Endometrial microvascular endothelial cells (primary cell): Measurements from ENCODE around the gene AEBP2. TPM values are rescaled to one million over a fixed set of nuclear protein-coding genes. Genes with fewer than 3 reads are reported as not detected.

Source experiments
- in situ Hi-C: cut with HindIII; loops from 2 replicates; pipeline ENCODE4 v1.10.0; 2017; ENCODE audit warnings: low sequenced_read_pairs, low pct_unique_long_range_greater_than_20kb; ENCODE audit errors: inconsistent ontology term
- total RNA-seq: library from RNA; depleted of rRNA; stranded (reverse); fragments of >200 nt; gene quantifications from one replicate; pipeline ENCODE4 v1.2.3, GENCODE V29; 2015; ENCODE audit errors: inconsistent ontology term

The AEBP2 gene
- total RNA-seq, 1 donor from 2014 or later, result 14.1 TPM

DNA sequence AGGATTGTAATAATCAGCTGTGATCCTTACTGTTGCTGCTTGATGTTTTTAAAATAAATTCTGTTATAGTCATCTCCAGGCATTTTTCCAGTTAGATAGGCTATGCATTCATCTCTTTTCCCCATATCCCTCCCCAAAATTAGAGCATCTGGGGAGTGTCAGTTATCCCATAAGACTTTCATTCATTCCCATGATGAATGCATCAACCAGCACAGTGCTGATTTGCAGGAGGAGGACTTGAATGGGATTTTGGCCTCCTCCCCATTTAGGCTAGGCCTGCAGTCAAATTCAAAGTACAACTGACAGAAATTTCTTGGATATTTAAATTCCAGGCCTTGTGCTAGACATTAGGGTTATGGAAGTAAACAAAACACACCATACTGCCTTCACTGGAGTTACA is 99.8 kb downstream of the AEBP2 start:
- in situ Hi-C loops, result no loop called here

DNA sequence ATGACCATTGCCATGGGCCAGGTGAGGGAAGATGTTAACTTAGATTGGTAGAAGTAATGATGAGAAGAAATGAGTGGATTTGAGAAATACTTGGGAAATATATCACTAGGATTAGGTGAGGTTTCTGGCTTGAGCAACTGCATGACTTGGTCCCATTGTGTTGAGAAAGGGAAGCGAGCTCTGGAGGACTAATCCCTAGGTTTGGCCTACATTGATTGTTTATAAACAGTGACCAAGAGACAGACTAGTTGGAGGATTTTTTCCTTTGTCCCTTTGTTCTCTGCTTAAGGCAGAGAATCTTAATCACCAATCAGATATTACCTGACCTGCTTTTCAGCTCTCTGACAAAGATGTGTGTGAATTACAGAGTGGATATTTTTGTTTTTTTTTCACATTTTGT is 100.5 kb downstream of the AEBP2 start:
- in situ Hi-C loops, result no loop called here

DNA sequence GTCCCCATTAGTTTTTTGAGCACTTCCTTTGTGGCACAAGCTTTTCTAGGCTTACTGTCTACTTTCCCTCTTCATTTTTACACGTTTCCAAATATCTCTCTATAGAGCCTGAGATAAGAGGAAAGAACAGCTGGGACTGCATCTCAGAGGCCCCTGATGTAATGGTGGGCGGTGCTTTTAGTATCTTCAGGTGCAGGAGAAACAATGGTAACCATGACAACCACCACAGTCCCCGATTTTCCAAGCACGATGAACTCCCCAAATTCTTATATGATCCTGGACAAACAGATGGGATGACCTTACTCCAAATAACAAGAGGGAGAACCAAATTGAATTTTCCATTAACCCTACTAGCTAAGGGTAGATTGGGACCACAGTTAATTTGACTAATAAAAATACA is 103.3 kb downstream of the AEBP2 start:
- in situ Hi-C loops, result no loop called here

DNA sequence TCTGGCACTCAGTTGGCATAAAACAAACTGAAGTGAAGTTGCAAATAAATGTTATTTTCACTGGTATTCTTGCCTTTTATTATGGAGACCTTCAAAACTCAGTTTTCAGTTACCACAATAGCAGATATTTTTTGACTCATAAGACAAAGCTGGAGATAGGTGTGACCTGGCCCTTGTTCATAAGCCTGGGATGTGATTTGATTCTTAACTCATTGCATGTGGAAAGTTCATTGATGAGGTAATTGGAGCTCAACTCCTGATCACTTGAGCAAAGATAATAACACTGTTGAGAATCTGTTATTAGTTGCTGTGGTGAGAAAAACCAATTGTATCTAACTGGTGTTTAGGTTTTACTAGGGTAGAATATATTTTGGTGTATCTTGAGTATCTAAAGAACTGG is 105.1 kb downstream of the AEBP2 start:
- in situ Hi-C loops, result no loop called here

DNA sequence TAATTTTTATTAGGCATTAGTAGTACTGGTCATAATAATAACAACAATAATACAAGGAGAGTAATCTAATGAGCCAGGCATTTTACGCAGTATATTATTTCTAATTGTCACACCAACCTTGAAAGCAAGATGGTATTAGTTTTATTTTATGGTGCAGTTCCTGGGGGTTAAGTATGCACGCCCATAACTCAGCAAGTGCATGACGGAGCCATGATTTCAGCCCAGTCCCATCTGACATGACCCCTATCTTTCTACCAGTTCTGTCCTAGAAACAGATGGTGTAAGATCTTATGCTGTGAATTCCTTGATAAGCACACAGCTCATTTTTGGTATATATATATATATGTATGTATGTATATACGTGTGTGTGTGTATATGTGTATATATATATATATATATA is 106.0 kb downstream of the AEBP2 start:
- in situ Hi-C loops, result no loop called here

DNA sequence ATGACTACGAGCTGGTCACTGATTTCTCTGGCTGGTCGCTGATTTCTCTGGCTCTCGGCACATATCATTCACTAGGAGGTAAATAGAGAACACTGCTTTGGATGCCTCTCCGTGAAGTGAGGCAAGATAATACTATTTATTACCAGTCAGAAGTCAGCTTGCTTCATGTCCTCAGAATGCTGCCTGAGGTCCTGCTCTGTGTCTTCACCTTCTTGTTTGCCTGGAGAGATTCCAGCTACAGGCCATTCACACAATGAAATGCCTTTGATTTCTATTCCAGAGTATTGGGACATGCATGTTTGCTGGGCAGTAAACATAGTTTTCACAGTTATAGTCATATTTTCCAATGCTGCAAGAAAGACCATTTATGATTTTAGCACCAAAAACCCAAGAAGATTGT is 106.7 kb downstream of the AEBP2 start:
- in situ Hi-C loops, result no loop called here

GRCh38 chr12:19546611-19547162 is 107.4 kb downstream of the AEBP2 start:
- in situ Hi-C loops, result no loop called here

DNA sequence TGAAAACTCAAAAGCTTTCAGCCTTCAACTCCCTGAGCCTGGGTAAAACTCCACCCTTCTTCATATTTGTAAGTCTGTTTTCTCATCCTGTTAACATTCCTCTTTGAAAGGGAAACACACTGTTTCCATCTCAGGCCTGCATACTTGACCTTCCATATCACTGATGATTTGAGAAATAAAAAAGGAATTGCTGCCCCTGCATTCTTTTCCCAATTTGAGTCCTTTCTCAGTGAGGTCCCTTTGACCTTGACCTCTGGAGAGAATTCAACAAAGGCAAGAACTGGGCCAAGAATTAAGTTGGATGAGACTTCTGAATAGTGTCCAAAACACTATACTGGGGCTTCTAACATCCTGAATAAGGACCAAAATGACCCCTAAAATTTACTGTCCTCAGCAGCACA is 108.0 kb downstream of the AEBP2 start:
- in situ Hi-C loops, result no loop called here

DNA sequence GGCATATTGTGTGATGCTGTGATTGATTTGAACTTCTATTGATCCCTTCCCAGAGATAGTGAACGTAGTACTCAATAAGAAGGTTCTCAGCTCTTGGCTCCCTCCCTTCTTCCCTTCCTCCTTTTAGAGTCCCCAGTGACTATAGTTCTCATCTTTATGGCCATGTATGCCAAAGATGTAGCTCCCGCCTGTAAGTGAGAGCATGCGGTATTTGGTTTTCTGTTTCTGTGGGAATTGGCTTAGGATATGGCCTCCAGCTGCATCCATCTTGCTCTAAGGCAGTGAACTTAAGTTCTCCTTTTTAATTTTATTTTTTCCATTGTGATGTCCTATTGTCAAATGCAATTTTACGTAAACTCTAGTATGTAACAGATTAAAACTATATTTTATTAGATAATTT is 109.5 kb downstream of the AEBP2 start:
- in situ Hi-C loops, result no loop called here

GRCh38 chr12:19550626-19551025 is 111.3 kb downstream of the AEBP2 start:
- in situ Hi-C loops, result loop anchor here (25.0 kb wide), 1 partner anchor 112 kb away; no protein-coding TSS in a partner anchor

DNA sequence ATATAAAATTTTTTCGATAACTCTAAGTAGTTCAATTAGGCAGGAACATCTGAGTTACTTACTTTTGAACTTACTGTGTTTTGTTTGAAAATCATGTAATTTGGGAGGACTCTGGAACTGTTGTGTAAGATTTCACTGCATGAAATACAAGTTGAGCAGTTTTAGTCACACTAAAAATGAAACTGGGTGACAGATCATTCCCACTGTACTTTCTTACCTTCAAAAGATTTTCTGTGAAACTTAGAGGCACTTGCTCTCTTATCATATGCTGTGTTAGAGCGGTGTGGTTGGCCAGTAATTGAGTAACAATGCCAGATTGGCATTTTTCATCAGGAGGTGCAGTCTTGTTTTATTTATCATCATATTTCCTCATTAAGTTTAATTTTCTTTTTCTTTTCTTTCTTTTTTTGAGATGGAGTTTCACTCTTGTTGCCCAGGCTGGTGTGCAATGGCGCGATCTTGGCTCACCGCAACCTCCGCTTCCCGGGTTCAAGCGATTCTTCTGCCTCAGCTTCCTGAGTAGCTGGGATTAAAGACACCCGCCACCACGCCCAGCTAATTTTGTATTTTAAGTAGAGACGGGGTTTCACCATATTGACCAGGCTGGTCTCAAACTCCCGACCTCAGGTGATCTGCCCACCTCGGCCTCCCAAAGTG is 113.3 kb downstream of the AEBP2 start:
- in situ Hi-C loops, result loop anchor here (25.0 kb wide), 1 partner anchor 110 kb away; no protein-coding TSS in a partner anchor

GRCh38 chr12:19553175-19553574 is 113.9 kb downstream of the AEBP2 start:
- in situ Hi-C loops, result loop anchor here (25.0 kb wide), 1 partner anchor 109 kb away; no protein-coding TSS in a partner anchor

- in situ Hi-C loops, result loop anchor here (25.0 kb wide), 1 partner anchor 101 kb away; no protein-coding TSS in a partner anchor
Observed at GRCh38 chr12:19561411-19561961, 122.2 kb downstream of the AEBP2 start.
